A549 (cell line): ENCODE measurements around the gene KHDC4. TPM values are rescaled to one million over a fixed set of nuclear protein-coding genes. Genes with fewer than 3 reads are reported as not detected.

Experiments used
- ATAC-seq, 2 experiments: fragments of 200-7000 bp in 1 of 2; fragments of >200 bp in 1 of 2; cut with Nextera tagmentation in 1 of 2; cut with Tn5 transposase in 1 of 2; 3 replicates each; pipeline versions ENCODE4 v1.8.0 to v1.9.1; 2018 to 2020; ENCODE audit warnings: mild to moderate bottlenecking in 1 of 2, moderate library complexity in 1 of 2
- CTCF ChIA-PET: fragments of 300-600 bp; sonication (Branson Sonifier 250); formaldehyde crosslinking; extraction: SDS; loops from one replicate; lab custom pipeline; 2021; ENCODE audit warnings: antibody characterized with exemption, inconsistent platforms; lab: Yijun Ruan, JAX
- POLR2A ChIA-PET: fragments of 350-600 bp; formaldehyde crosslinking; extraction: SDS; loops from one replicate; lab custom pipeline; 2021; ENCODE audit warnings: antibody characterized with exemption, inconsistent platforms; lab: Yijun Ruan, JAX
- DNase-seq, 2 experiments: peaks; one replicate each; pipeline versions ENCODE4 v3.0.0 to v3.0.0-alpha.2; 2011 to 2016; ENCODE audit warnings: low read depth in 1 of 2, low spot score in 1 of 2
- FAIRE-seq: peaks from 2 replicates; lab custom pipeline; 2011; peaks lifted over from hg19 to GRCh38; lab: Jason Lieb, UNC
- H3K27ac ChIP-seq, 2 experiments: fragments of >200 bp; sonication (Bioruptor Twin); formaldehyde crosslinking; 3 replicates each; pipeline ENCODE4 v1.5.1; 2016 to 2017
- H3K4me1 ChIP-seq: fragments of >200 bp; sonication (Bioruptor Twin); formaldehyde crosslinking; 3 replicates; pipeline ENCODE4 v1.6.1; 2016
- H3K4me2 ChIP-seq: fragments of >200 bp; sonication (Bioruptor Twin); formaldehyde crosslinking; 3 replicates; pipeline ENCODE4 v1.6.1; 2016
- H3K4me3 ChIP-seq: fragments of >200 bp; sonication (Bioruptor Twin); formaldehyde crosslinking; 3 replicates; pipeline ENCODE4 v1.5.1; 2016
- H3K9me3 ChIP-seq: fragments of >200 bp; sonication (Bioruptor Twin); formaldehyde crosslinking; 3 replicates; pipeline ENCODE4 v1.6.1; 2016
- CEBPB ChIP-seq, 2 experiments: fragments of >200 bp in 1 of 2; sonication (Bioruptor Twin) in 1 of 2; formaldehyde crosslinking in 1 of 2; IDR thresholded peaks; 2 replicates each; pipeline ENCODE4 v1.6.1; 2012 to 2016
- EHF ChIP-seq: fragments of 250-450 bp; sonication (Bioruptor Pico); IDR thresholded peaks from 2 replicates; pipeline ENCODE4 v1.5.0; 2020; ENCODE audit warnings: mild to moderate bottlenecking
- ESRRA ChIP-seq: fragments of 150-350 bp; IDR thresholded peaks from 2 replicates; pipeline ENCODE4 v1.6.1; 2014; ENCODE audit warnings: mild to moderate bottlenecking, low read length, borderline replicate concordance
- FOSB ChIP-seq: fragments of 250-450 bp; sonication (Bioruptor Pico); IDR thresholded peaks from 2 replicates; pipeline ENCODE4 v1.5.0; 2020; ENCODE audit warnings: mild to moderate bottlenecking, moderate library complexity
- FOSL2 ChIP-seq, 2 experiments: fragments of 450-650 bp in 1 of 2; fragments of >200 bp in 1 of 2; sonication (Bioruptor Twin) in 1 of 2; formaldehyde crosslinking; IDR thresholded peaks; 2 replicates each; pipeline versions ENCODE4 v1.5.0 to v1.6.1; 2016 to 2020; ENCODE audit warnings: mild to moderate bottlenecking in 1 of 2, moderate library complexity in 1 of 2
- HES2 ChIP-seq: fragments of >200 bp; sonication (Bioruptor Twin); formaldehyde crosslinking; IDR thresholded peaks from 2 replicates; pipeline ENCODE4 v1.6.1; 2016
- HEYL ChIP-seq: fragments of 250-450 bp; sonication (Bioruptor Pico); IDR thresholded peaks from 2 replicates; pipeline ENCODE4 v1.8.0; 2021; ENCODE audit warnings: mild to moderate bottlenecking, moderate library complexity
- HOXB13 ChIP-seq: fragments of 250-450 bp; sonication (Bioruptor Pico); IDR thresholded peaks from 2 replicates; pipeline ENCODE4 v1.5.0; 2020; ENCODE audit warnings: low read depth, mild to moderate bottlenecking, moderate library complexity
- HOXB5 ChIP-seq: fragments of 250-450 bp; sonication (Bioruptor Pico); IDR thresholded peaks from 2 replicates; pipeline ENCODE4 v1.5.0; 2020; ENCODE audit warnings: mild to moderate bottlenecking, moderate library complexity
- MYC ChIP-seq: IDR thresholded peaks from 2 replicates; pipeline ENCODE4 v1.6.1; 2012; ENCODE audit warnings: mild to moderate bottlenecking, inconsistent platforms, low read length, improper control_type of control experiment, borderline replicate concordance
- NPAS2 ChIP-seq: fragments of 250-450 bp; sonication (Bioruptor Pico); IDR thresholded peaks from 2 replicates; pipeline ENCODE4 v1.8.0; 2022; ENCODE audit warnings: mild to moderate bottlenecking, moderate library complexity, borderline replicate concordance
- PBX3 ChIP-seq: IDR thresholded peaks from 2 replicates; pipeline ENCODE4 v1.6.1; 2012
- RCOR1 ChIP-seq: fragments of 150-350 bp; IDR thresholded peaks from 2 replicates; pipeline ENCODE4 v1.6.1; 2014; ENCODE audit warnings: antibody characterized with exemption, low read length, low read depth
- RNF2 ChIP-seq: fragments of 200-600 bp; sonication (generic); IDR thresholded peaks from 2 replicates; pipeline ENCODE4 v1.6.1; 2016; ENCODE audit warnings: low read depth, mild to moderate bottlenecking, antibody characterized with exemption, moderate library complexity, borderline replicate concordance
- SMC3 ChIP-seq: fragments of >200 bp; sonication (Bioruptor Twin); formaldehyde crosslinking; IDR thresholded peaks from 3 replicates; pipeline ENCODE4 v1.6.1; 2018; ENCODE audit warnings: inconsistent platforms
- ZSCAN20 ChIP-seq: fragments of 250-450 bp; sonication (Bioruptor Pico); IDR thresholded peaks from 2 replicates; pipeline ENCODE4 v1.8.0; 2022; ENCODE audit warnings: mild to moderate bottlenecking, moderate library complexity
- WGBS: methylation state at CpG from one replicate; pipeline ENCODE4 v1.1.6; 2017; ENCODE audit errors: missing lambda C conversion rate; 5-methylcytosine and 5-hydroxymethylcytosine counted together
- polyA plus RNA-seq, 4 experiments: library from polyadenylated mRNA; depleted of rRNA in 3 of 4; stranded (reverse); fragments of >200 nt; fragmentation: RNase III in 1 of 4; extraction: RNeasy Plus Mini Kit Qiagen cat#74134 plus additional on column Dnase treatment in 1 of 4; gene quantifications; 2 replicates in 3 of 4; 3 replicates in 1 of 4; pipeline ENCODE4 v1.2.3, GENCODE V29; 2011 to 2017
- TF ChIP-seq, protein P1 (sequence below): IDR thresholded peaks from 2 replicates; pipeline ENCODE4 v1.6.1; 2012; ENCODE audit warnings: low read depth, borderline replicate concordance

The KHDC4 gene
- polyA plus RNA-seq, 2 of the 4 experiments (the other 2 are of a cell fraction): 37.7 to 72.3 TPM

- TF ChIP-seq RCOR1 (no peak), HOXB5 (CRISPR knock-in tag) (no peak)
Measured at GRCh38 chr1:155954645-155955044, 20.4 kb upstream of the KHDC4 start (continued).

DNA sequence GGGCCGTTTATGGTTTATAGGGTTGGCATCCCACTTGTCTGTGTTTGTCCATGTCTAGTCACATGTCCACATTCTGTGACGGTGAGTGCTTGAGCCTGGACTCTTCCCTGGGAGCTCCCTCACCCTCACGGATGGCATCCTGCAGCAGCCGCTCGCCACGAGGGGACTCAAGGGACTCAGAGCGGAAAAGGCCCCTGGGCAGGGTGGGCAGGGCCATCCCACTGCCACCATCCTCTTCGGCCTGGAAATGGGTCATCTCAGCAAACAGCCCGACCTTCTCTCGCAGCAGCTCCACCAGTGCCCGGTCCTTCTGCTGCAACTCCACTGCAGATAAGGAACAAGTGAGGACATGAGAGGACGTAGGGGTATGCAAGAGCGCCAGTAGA is 18.3 kb upstream of the KHDC4 start:
- ATAC-seq (no peak), DNase-seq (no peak), FAIRE-seq (no peak)
- ChIA-PET CTCF (interaction anchor here (1.7 to 6.8 kb wide), 3 partner anchors 10 to 37 kb away, joined by 12 to 41 read pairs (median 40); partner anchors contain the start of gene RXFP4), POLR2A (no interaction called here)
- Histone ChIP-seq H3K4me3 (no peak overlapping the region), H3K27ac (no peak overlapping the region), H3K4me1 (no peaks in the 10 kb centered on the region; the same call in 2 of the 3 replicates), H3K9me3 (no peaks in the 10 kb centered on the region), H3K4me2 (no peak overlapping the region)
- TF ChIP-seq ESRRA (no peak), HEYL (CRISPR knock-in tag) (no peak), EHF (no peak), PBX3 (no peak), CEBPB (IDR thresholded peaks at IDR 0.05) (no peak), MYC (no peak), FOSB (CRISPR knock-in tag) (no peak)
- WGBS: 90% methylated on average over 13 of the region's 13 CpGs

GRCh38 chr1:155951753-155952504 is 17.7 kb upstream of the KHDC4 start:
- DNase-seq: no peak
- TF ChIP-seq SMC3 (no peak), HOXB13 (CRISPR knock-in tag) (no peak), ZSCAN20 (CRISPR knock-in tag) (no peak), FOSL2 (IDR thresholded peaks at IDR 0.05) (no peak), FOSL2 (CRISPR knock-in tag; IDR thresholded peaks at IDR 0.05) (no peak), NPAS2 (CRISPR knock-in tag) (no peak), HOXB5 (CRISPR knock-in tag) (no peak), PBX3 (no peak), RNF2 (no peak), HES2 (no peak), EHF (no peak)
- TF ChIP-seq, protein P1, sequence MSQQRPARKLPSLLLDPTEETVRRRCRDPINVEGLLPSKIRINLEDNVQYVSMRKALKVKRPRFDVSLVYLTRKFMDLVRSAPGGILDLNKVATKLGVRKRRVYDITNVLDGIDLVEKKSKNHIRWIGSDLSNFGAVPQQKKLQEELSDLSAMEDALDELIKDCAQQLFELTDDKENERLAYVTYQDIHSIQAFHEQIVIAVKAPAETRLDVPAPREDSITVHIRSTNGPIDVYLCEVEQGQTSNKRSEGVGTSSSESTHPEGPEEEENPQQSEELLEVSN: no peak
- H3K4me2 ChIP-seq: no peak overlapping the region
- ATAC-seq: no peak
- H3K4me3 ChIP-seq: no peak overlapping the region
- WGBS: 87% methylated on average over 6 of the region's 6 CpGs
- peaks cover 5% of the 10 kb centered on the region; the same call in 2 of the 3 replicates for H3K4me1 ChIP-seq
- ChIA-PET CTCF (interaction anchor here (4.9 to 6.8 kb wide), 3 partner anchors 10 to 37 kb away, joined by 16 to 41 read pairs (median 40); partner anchors contain the start of gene RXFP4), POLR2A (no interaction called here)
- FAIRE-seq: no peak
- no peaks in the 10 kb centered on the region for H3K9me3 ChIP-seq
- H3K27ac ChIP-seq: no peak overlapping the region
